ENCODE results near the gene WIPF2.
"Not testable (repeated sequence)": the region's sequence is repeated elsewhere in the genome, so short reads cannot be mapped to it uniquely, and the experiment has no call there.

The WIPF2 gene

GRCh38 chr17:40209404-40210093 is 9.6 kb upstream of the WIPF2 start:
- no peak overlapping the region for H3K4me3 ChIP-seq (ENCODE audit: low read depth, low read length)
- peak; percentile 23 for DNase-seq (ENCODE audit: low read depth)
- TF ChIP-seq CTCF (conservative IDR thresholded peaks at IDR 0.05; ENCODE audit: low read depth, low read length), result no peak

GRCh38 chr17:40213914-40214313 is 5.2 kb upstream of the WIPF2 start:
- not testable (repeated sequence) for DNase-seq (ENCODE audit: low read depth); H3K4me3 ChIP-seq (ENCODE audit: low read depth, low read length)

GRCh38 chr17:40218006-40218739 is 931 bp upstream of the WIPF2 start:
- peak overlapping the region; percentile 78 for H3K4me3 ChIP-seq (ENCODE audit: low read depth, low read length)
- no peak for DNase-seq (ENCODE audit: low read depth)
- no peak for TF ChIP-seq CTCF (conservative IDR thresholded peaks at IDR 0.05; ENCODE audit: low read depth, low read length)

GRCh38 chr17:40219594-40220338 is 662 bp downstream of the WIPF2 start:
- peak overlapping the region; percentile 78 for H3K4me3 ChIP-seq (ENCODE audit: low read depth, low read length)
- no peak for TF ChIP-seq CTCF (conservative IDR thresholded peaks at IDR 0.05; ENCODE audit: low read depth, low read length)
- peak; percentile 57 for DNase-seq (ENCODE audit: low read depth)

GRCh38 chr17:40224718-40225550 is 5.8 kb downstream of the WIPF2 start:
- TF ChIP-seq CTCF (conservative IDR thresholded peaks at IDR 0.05; ENCODE audit: low read depth, low read length), result no peak
- DNase-seq (ENCODE audit: low read depth), result peak; percentile 4
- H3K4me3 ChIP-seq (ENCODE audit: low read depth, low read length), result no peak overlapping the region

- not testable (repeated sequence) for DNase-seq (ENCODE audit: low read depth); H3K4me3 ChIP-seq (ENCODE audit: low read depth, low read length)
These were observed 10.0 kb downstream of the WIPF2 start for GRCh38 chr17:40229146-40229545.

- H3K4me3 ChIP-seq (ENCODE audit: low read depth, low read length), result no peak overlapping the region
- DNase-seq (ENCODE audit: low read depth), result no peak
- no peak for TF ChIP-seq CTCF (conservative IDR thresholded peaks at IDR 0.05; ENCODE audit: low read depth, low read length)
These were observed 11.6 kb downstream of the WIPF2 start for GRCh38 chr17:40230670-40231069.

- not testable (repeated sequence) for DNase-seq (ENCODE audit: low read depth); H3K4me3 ChIP-seq (ENCODE audit: low read depth, low read length)
These were observed 12.8 kb downstream of the WIPF2 start for GRCh38 chr17:40231928-40232327.
